GM12878 (cell line): ENCODE measurements around the gene LOX. TPM values are rescaled to one million over a fixed set of nuclear protein-coding genes. Genes with fewer than 3 reads are reported as not detected.

Experiments
- ATAC-seq: fragments of 200-7000 bp; cut with Tn5 transposase; 3 replicates; pipeline ENCODE4 v1.9.1; 2020; ENCODE audit warnings: mild to moderate bottlenecking, moderate library complexity
- BruUV-seq: library from RNA; stranded (reverse); fragments of 400-500 nt; replicated peaks from 2 replicates; lab custom pipeline; 2021; lab: Mats Ljungman, UMichigan
- CTCF ChIA-PET: fragments of 300-600 bp; sonication (Branson Sonifier 250); formaldehyde crosslinking; extraction: SDS; loops from one replicate; lab custom pipeline; 2021; ENCODE audit warnings: inconsistent platforms; lab: Yijun Ruan, JAX
- POLR2A ChIA-PET: fragments of 350-600 bp; formaldehyde crosslinking; extraction: SDS; loops from one replicate; lab custom pipeline; 2021; ENCODE audit warnings: inconsistent platforms; lab: Charles Lee
- RAD21 ChIA-PET: fragments of 300-600 bp; sonication (Branson Sonifier 250); formaldehyde crosslinking; loops from one replicate; lab custom pipeline; 2023; ENCODE audit warnings: antibody characterized with exemption; ENCODE audit not compliant: unreplicated experiment; lab: Charles Lee
- SMC1A ChIA-PET: fragments of 300-600 bp; sonication (Branson Sonifier 250); formaldehyde crosslinking; loops from one replicate; lab custom pipeline; 2023; ENCODE audit not compliant: unreplicated experiment, uncharacterized antibody; lab: Charles Lee
- DNase-seq: peaks from one replicate; pipeline ENCODE4 v3.0.0-alpha.2; 2011; ENCODE audit warnings: low read depth, low spot score
- FAIRE-seq: peaks from 3 replicates; lab custom pipeline; 2011; peaks lifted over from hg19 to GRCh38; lab: Jason Lieb, UNC
- H2AFZ ChIP-seq: 2 replicates; pipeline ENCODE4 v1.6.0; 2011; ENCODE audit warnings: low read depth, low read length, control low read depth; ENCODE audit not compliant: control insufficient read depth
- H3K27ac ChIP-seq: 2 replicates; pipeline ENCODE4 v1.5.1; 2011; ENCODE audit warnings: control low read depth; ENCODE audit not compliant: control insufficient read depth, insufficient read depth
- H3K27me3 ChIP-seq, 2 experiments: replicated peaks in 1 of 2; 2 replicates each; pipeline versions ENCODE4 v1.6.0 to v1.6.1; 2011; ENCODE audit warnings: low read length in 1 of 2; ENCODE audit not compliant: control insufficient read depth in 2 of 2, insufficient read depth in 2 of 2
- H3K36me3 ChIP-seq, 2 experiments: 2 replicates each; pipeline ENCODE4 v1.5.1; 2011; ENCODE audit warnings: low read length in 1 of 2; ENCODE audit not compliant: control insufficient read depth in 2 of 2, insufficient read depth in 2 of 2
- H3K4me1 ChIP-seq: 2 replicates; pipeline ENCODE4 v1.6.1; 2011; ENCODE audit warnings: mild to moderate bottlenecking, low read length, moderate library complexity, mixed read lengths; ENCODE audit not compliant: control insufficient read depth, insufficient read depth
- H3K4me2 ChIP-seq: 2 replicates; pipeline ENCODE4 v1.6.0; 2011; ENCODE audit warnings: control low read depth; ENCODE audit not compliant: control insufficient read depth, insufficient read depth
- H3K4me3 ChIP-seq: fragments of 200-600 bp; sonication (generic); 2 replicates; pipeline ENCODE4 v1.5.1; 2016
- H3K79me2 ChIP-seq: 2 replicates; pipeline ENCODE4 v1.6.0; 2011; ENCODE audit warnings: low read length; ENCODE audit not compliant: control insufficient read depth, insufficient read depth
- H3K9ac ChIP-seq: 2 replicates; pipeline ENCODE4 v1.8.0; 2011; ENCODE audit warnings: low read length, control low read depth, mixed read lengths; ENCODE audit not compliant: control insufficient read depth, insufficient read depth
- H3K9me3 ChIP-seq: replicated peaks from 3 replicates; pipeline ENCODE4 v1.5.1; 2011; ENCODE audit warnings: mild to moderate bottlenecking, low read length; ENCODE audit not compliant: control insufficient read depth, insufficient read depth
- H4K20me1 ChIP-seq: 2 replicates; pipeline ENCODE4 v1.6.0; 2011; ENCODE audit not compliant: control insufficient read depth, insufficient read depth
- ATF2 ChIP-seq: IDR thresholded peaks from 2 replicates; pipeline ENCODE4 v1.6.1; 2012; ENCODE audit warnings: low read length, inconsistent platforms
- ATF3 ChIP-seq: IDR thresholded peaks from 2 replicates; pipeline ENCODE4 v1.6.1; 2011; ENCODE audit warnings: low read depth, mild to moderate bottlenecking, low read length, moderate library complexity, borderline replicate concordance; ENCODE audit errors: extremely low read depth
- CBX3 ChIP-seq: fragments of 200-600 bp; sonication (generic); IDR thresholded peaks from 2 replicates; pipeline ENCODE4 v1.6.1; 2016; ENCODE audit warnings: low read depth, borderline replicate concordance
- CREB1 ChIP-seq: IDR thresholded peaks from 2 replicates; pipeline ENCODE4 v1.6.1; 2012; ENCODE audit warnings: low read depth, mild to moderate bottlenecking, inconsistent platforms
- HSF1 ChIP-seq: fragments of 150-350 bp; IDR thresholded peaks from 2 replicates; pipeline ENCODE4 v1.6.1; 2014; ENCODE audit warnings: mild to moderate bottlenecking, low read depth, low read length
- IKZF2 ChIP-seq, 2 experiments: fragments of 450-650 bp; IDR thresholded peaks; 2 replicates each; pipeline ENCODE4 v1.6.1; 2017; ENCODE audit warnings: mild to moderate bottlenecking in 2 of 2, moderate library complexity in 2 of 2
- IRF4 ChIP-seq: IDR thresholded peaks from 2 replicates; pipeline ENCODE4 v1.6.1; 2011; ENCODE audit warnings: low read depth, low read length
- LARP7 ChIP-seq: fragments of 450-650 bp; IDR thresholded peaks from 2 replicates; pipeline ENCODE4 v1.6.1; 2017; ENCODE audit warnings: mild to moderate bottlenecking
- NBN ChIP-seq: fragments of 450-650 bp; IDR thresholded peaks from 2 replicates; pipeline ENCODE4 v1.6.1; 2016
- PKNOX1 ChIP-seq: fragments of 450-650 bp; IDR thresholded peaks from 2 replicates; pipeline ENCODE4 v1.6.1; 2016; ENCODE audit warnings: mild to moderate bottlenecking
- POLR2AphosphoS5 ChIP-seq: IDR thresholded peaks from 2 replicates; pipeline ENCODE4 v1.6.1; 2011; ENCODE audit warnings: mild to moderate bottlenecking, low read length, inconsistent platforms
- SP1 ChIP-seq: IDR thresholded peaks from one replicate; pipeline ENCODE4 v1.6.1; 2011; ENCODE audit warnings: low read depth, low read length
- SPI1 ChIP-seq: IDR thresholded peaks from 2 replicates; pipeline ENCODE4 v1.6.1; 2011; ENCODE audit warnings: low read depth, mild to moderate bottlenecking, low read length, moderate library complexity, borderline replicate concordance; ENCODE audit not compliant: insufficient read depth
- WRNIP1 ChIP-seq: IDR thresholded peaks from 2 replicates; pipeline ENCODE4 v1.6.1; 2011; ENCODE audit warnings: low read depth, low read length, improper control_type of control experiment, borderline replicate concordance
- ZBTB40 ChIP-seq: fragments of 450-650 bp; IDR thresholded peaks from 2 replicates; pipeline ENCODE4 v1.6.1; 2016; ENCODE audit warnings: mild to moderate bottlenecking, moderate library complexity, borderline replicate concordance
- ZNF384 ChIP-seq: IDR thresholded peaks from 2 replicates; pipeline ENCODE4 v1.6.1; 2012; ENCODE audit warnings: low read depth, mild to moderate bottlenecking, low read length, improper control_type of control experiment, borderline replicate concordance
- WGBS: methylation state at CpG from one replicate; pipeline ENCODE4 v1.1.6; 2016; ENCODE audit warnings: low lambda C conversion rate; ENCODE audit not compliant: insufficient replicate concordance, insufficient coverage; ENCODE audit errors: missing lambda C conversion rate; 5-methylcytosine and 5-hydroxymethylcytosine counted together
- in situ Hi-C: fragments of 300-500 bp; cut with MboI; formaldehyde crosslinking; loops from 9 replicates; pipeline ENCODE4 v1.14.3; 2018; ENCODE audit warnings: mixed read lengths
- intact Hi-C: fragments of 100-400 bp; cut with micrococcal nuclease; formaldehyde crosslinking; loops from one replicate; pipeline ENCODE4 v1.14.2; 2022; ENCODE audit not compliant: unreplicated experiment
- polyA plus RNA-seq, 11 experiments: library from polyadenylated mRNA; depleted of rRNA in 4 of 11; unstranded in 6 of 11; stranded (reverse) in 5 of 11; fragments of >200 nt; fragmentation: Nextera tagmentation in 4 of 11; fragmentation: Illumina TruSeq in 1 of 11; extraction: Ambion mirVana in 4 of 11; extraction: Trizol in 1 of 11; gene quantifications; 1 replicate in 1 of 11; 2 replicates in 10 of 11; pipeline versions ENCODE4 v1.2.1 to v1.2.3, GENCODE V29; 2011 to 2016; ENCODE audit warnings: inconsistent platforms in 2 of 11, missing spikeins in 2 of 11, low read depth in 1 of 11
- total RNA-seq, 4 experiments: library from RNA; depleted of rRNA in 3 of 4; stranded (reverse); fragments of >200 nt in 3 of 4; fragmentation: Illumina TruSeq in 1 of 4; extraction: Trizol in 1 of 4; gene quantifications; 2 replicates each; pipeline versions ENCODE4 v1.2.1 to v1.2.3, GENCODE V29; 2013 to 2021

The LOX gene
- total and polyA plus RNA-seq, 10 of the 15 experiments (the other 5 are each of a cell fraction or from before 2014, with no cell fraction given) = 0.03 to 0.69 (median 0.07) TPM; not detected in 1

- ChIA-PET SMC1A (no interaction called here), RAD21 (no interaction called here), CTCF (no interaction called here), POLR2A (no interaction called here)
- FAIRE-seq (no peak), DNase-seq (no peak), ATAC-seq (no peak)
- no TSS peak for BruUV-seq
- H4K20me1 ChIP-seq = no peaks in the 10 kb centered on the region
- no peak overlapping the region for H3K9ac ChIP-seq
- TF ChIP-seq ATF3 (no peak), CREB1 (no peak), HSF1 (no peak), NBN (no peak), LARP7 (no peak), PKNOX1 (no peak), SP1 (no peak), POLR2AphosphoS5 (no peak), SPI1 (no peak), ZNF384 (no peak), ZBTB40 (no peak), ATF2 (no peak), IRF4 (no peak), IKZF2 (IDR thresholded peaks at IDR 0.05) (no peak), CBX3 (no peak), WRNIP1 (no peak)
- intact Hi-C loops (no loop called here), in situ Hi-C loops (no loop called here)
- H3K36me3 ChIP-seq = no peaks in the 10 kb centered on the region
- WGBS = 39% methylated on average over 4 of the region's 4 CpGs
- H3K27me3 ChIP-seq = no peaks in the 10 kb centered on the region
- no peaks in the 10 kb centered on the region for H3K79me2 ChIP-seq
- H3K9me3 ChIP-seq = no peaks in the 10 kb centered on the region
- no peak overlapping the region for H3K27ac ChIP-seq
- no peak overlapping the region for H2AFZ ChIP-seq
- no peak overlapping the region for H3K4me3 ChIP-seq
- no peaks in the 10 kb centered on the region for H3K4me1 ChIP-seq
- H3K4me2 ChIP-seq = no peak overlapping the region
Observed at GRCh38 chr5:122107016-122107415, 29.0 kb upstream of the LOX start.
